ENCODE measurements around the gene OCIAD2.
"Not testable (repeated sequence)": the region's sequence is repeated elsewhere in the genome, so short reads cannot be mapped to it uniquely, and the experiment has no call there.

The OCIAD2 gene

DNA sequence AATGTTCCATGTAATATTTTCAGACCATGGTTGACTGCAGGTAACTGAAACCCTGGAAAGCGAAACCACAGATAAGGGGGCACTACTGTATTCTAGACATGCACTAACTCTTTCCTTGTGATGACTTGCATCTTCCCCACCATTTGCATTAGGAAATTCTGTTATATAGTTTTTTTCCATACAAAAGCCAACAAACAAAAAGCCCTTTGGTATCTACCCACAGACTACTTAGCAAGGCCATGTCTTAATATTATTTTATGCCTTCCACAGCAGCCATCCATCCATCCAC is 52.2 kb downstream of the OCIAD2 start:
- TF ChIP-seq, protein P1, sequence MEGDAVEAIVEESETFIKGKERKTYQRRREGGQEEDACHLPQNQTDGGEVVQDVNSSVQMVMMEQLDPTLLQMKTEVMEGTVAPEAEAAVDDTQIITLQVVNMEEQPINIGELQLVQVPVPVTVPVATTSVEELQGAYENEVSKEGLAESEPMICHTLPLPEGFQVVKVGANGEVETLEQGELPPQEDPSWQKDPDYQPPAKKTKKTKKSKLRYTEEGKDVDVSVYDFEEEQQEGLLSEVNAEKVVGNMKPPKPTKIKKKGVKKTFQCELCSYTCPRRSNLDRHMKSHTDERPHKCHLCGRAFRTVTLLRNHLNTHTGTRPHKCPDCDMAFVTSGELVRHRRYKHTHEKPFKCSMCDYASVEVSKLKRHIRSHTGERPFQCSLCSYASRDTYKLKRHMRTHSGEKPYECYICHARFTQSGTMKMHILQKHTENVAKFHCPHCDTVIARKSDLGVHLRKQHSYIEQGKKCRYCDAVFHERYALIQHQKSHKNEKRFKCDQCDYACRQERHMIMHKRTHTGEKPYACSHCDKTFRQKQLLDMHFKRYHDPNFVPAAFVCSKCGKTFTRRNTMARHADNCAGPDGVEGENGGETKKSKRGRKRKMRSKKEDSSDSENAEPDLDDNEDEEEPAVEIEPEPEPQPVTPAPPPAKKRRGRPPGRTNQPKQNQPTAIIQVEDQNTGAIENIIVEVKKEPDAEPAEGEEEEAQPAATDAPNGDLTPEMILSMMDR (conservative IDR thresholded peaks at IDR 0.05; ENCODE audit: low read depth, low read length) = no peak
- Histone ChIP-seq H3K27ac (no peak overlapping the region), H2AFZ (ENCODE audit: low read depth) (no peak overlapping the region), H3K4me2 (no peak overlapping the region), H3K4me3 (IDR thresholded peaks at IDR 0.05; ENCODE audit: insufficient read depth, low read depth, low read length) (no peak overlapping the region), H3K4me1 (ENCODE audit: low read depth, poor library complexity, severe bottlenecking) (no peaks in the 10 kb centered on the region), H3K36me3 (ENCODE audit: insufficient read depth) (no peaks in the 10 kb centered on the region), H3K27me3 (ENCODE audit: insufficient read depth, low read depth) (no peaks in the 10 kb centered on the region), H3K79me2 (ENCODE audit: insufficient read depth, low read depth) (no peaks in the 10 kb centered on the region), H4K20me1 (ENCODE audit: insufficient read depth) (no peaks in the 10 kb centered on the region), H3K9ac (no peak overlapping the region)

DNA sequence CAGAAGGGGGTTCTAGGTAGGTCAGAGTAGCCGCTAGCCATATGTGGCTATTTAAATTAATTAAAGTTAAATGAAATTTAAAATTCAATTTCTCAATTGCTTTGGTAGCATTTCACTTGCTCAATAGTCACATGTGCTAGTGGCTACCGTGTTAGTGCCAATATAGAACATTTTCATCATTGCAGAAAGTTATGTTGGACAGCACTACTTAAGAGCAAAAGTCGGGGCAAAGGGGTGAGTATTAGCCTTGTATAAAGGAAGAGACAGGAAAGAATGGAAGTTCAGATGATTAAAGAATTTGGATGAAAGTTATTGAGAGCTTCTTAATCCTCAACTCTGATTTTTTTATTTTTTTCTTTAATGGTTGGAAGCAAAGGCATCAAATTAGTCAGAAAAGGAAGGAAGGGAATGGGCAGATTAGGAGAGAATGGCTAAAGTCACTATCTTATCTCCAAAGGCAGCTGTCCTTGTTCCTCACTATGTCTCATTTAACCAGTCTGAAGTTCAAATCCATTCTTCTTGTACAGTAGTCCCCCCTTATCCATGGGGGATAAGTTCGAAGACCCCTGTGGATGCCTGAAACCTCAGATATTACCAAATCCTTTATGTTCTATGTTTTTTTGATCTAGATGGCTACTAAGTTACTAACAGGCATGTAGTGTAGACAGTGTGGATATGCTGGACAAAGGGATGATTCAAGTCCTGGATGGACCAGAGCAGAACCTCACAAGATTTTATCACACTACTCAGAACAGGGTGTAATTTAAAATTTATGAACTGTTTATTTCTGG is 52.8 kb downstream of the OCIAD2 start:
- TF ChIP-seq, protein P1 (conservative IDR thresholded peaks at IDR 0.05; ENCODE audit: low read depth, low read length) = no peak
- no peak overlapping the region for H3K9ac ChIP-seq
- H3K27me3 ChIP-seq (ENCODE audit: insufficient read depth, low read depth) = no peaks in the 10 kb centered on the region
- H3K4me2 ChIP-seq = no peak overlapping the region
- no peak overlapping the region for H2AFZ ChIP-seq (ENCODE audit: low read depth)
- H3K79me2 ChIP-seq (ENCODE audit: insufficient read depth, low read depth) = no peaks in the 10 kb centered on the region
- no peaks in the 10 kb centered on the region for H3K36me3 ChIP-seq (ENCODE audit: insufficient read depth)
- H3K4me1 ChIP-seq (ENCODE audit: low read depth, poor library complexity, severe bottlenecking) = no peaks in the 10 kb centered on the region
- H3K27ac ChIP-seq = no peak overlapping the region
- H4K20me1 ChIP-seq (ENCODE audit: insufficient read depth) = no peaks in the 10 kb centered on the region
- H3K4me3 ChIP-seq (IDR thresholded peaks at IDR 0.05; ENCODE audit: insufficient read depth, low read depth, low read length) = no peak overlapping the region

- Histone ChIP-seq H3K36me3 (ENCODE audit: insufficient read depth) (no peaks in the 10 kb centered on the region; the same call in 1 of the 2 replicates), H3K9ac (no peak overlapping the region)
- TF ChIP-seq, protein P1 (conservative IDR thresholded peaks at IDR 0.05; ENCODE audit: low read depth, low read length) = no peak
Measured at GRCh38 chr4:48851651-48852050, 54.9 kb downstream of the OCIAD2 start.

DNA sequence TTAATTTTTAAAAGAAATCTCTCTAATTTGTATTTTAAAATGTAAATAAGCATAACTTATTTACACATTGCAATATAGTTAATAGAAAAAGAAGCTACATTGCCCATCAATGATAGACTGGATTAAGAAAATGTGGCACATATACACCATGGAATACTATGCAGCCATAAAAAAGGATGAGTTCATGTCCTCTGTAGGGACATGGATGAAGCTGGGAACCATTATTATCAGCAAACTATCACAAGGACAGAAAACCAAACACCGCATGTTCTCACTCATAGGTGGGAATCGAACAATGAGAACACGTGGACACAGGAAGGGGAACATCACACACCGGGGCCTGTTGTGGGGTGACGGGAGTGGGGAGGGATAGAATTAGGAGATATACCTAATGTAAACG is 57.8 kb downstream of the OCIAD2 start:
- not testable (repeated sequence) for H3K4me2 ChIP-seq; H3K79me2 ChIP-seq (ENCODE audit: insufficient read depth, low read depth); H3K27me3 ChIP-seq (ENCODE audit: insufficient read depth, low read depth); H2AFZ ChIP-seq (ENCODE audit: low read depth); H3K4me3 ChIP-seq (IDR thresholded peaks at IDR 0.05; ENCODE audit: insufficient read depth, low read depth, low read length); H3K4me1 ChIP-seq (ENCODE audit: low read depth, poor library complexity, severe bottlenecking); H3K9ac ChIP-seq; H3K27ac ChIP-seq; H3K36me3 ChIP-seq (ENCODE audit: insufficient read depth); H4K20me1 ChIP-seq (ENCODE audit: insufficient read depth)

More at GRCh38 chr4:48851651-48852050, 54.9 kb downstream of the OCIAD2 start:
- no peaks in the 10 kb centered on the region for H3K4me1 ChIP-seq (ENCODE audit: low read depth, poor library complexity, severe bottlenecking)
- H2AFZ ChIP-seq (ENCODE audit: low read depth) = no peak overlapping the region
- no peaks in the 10 kb centered on the region for H4K20me1 ChIP-seq (ENCODE audit: insufficient read depth)
- H3K27ac ChIP-seq = no peak overlapping the region
- no peaks in the 10 kb centered on the region for H3K79me2 ChIP-seq (ENCODE audit: insufficient read depth, low read depth)
- no peak overlapping the region for H3K4me2 ChIP-seq
- no peaks in the 10 kb centered on the region for H3K27me3 ChIP-seq (ENCODE audit: insufficient read depth, low read depth)
- H3K4me3 ChIP-seq (IDR thresholded peaks at IDR 0.05; ENCODE audit: insufficient read depth, low read depth, low read length) = no peak overlapping the region

- H2AFZ ChIP-seq (ENCODE audit: low read depth) = no peak overlapping the region
- H3K36me3 ChIP-seq (ENCODE audit: insufficient read depth) = no peaks in the 10 kb centered on the region; the same call in 1 of the 2 replicates
- no peaks in the 10 kb centered on the region for H3K79me2 ChIP-seq (ENCODE audit: insufficient read depth, low read depth)
- H3K4me3 ChIP-seq (IDR thresholded peaks at IDR 0.05; ENCODE audit: insufficient read depth, low read depth, low read length) = no peak overlapping the region
- no peaks in the 10 kb centered on the region for H3K4me1 ChIP-seq (ENCODE audit: low read depth, poor library complexity, severe bottlenecking)
- H3K9ac ChIP-seq = no peak overlapping the region
- no peaks in the 10 kb centered on the region for H3K27me3 ChIP-seq (ENCODE audit: insufficient read depth, low read depth)
- H3K4me2 ChIP-seq = no peak overlapping the region
- H3K27ac ChIP-seq = no peak overlapping the region
- TF ChIP-seq, protein P1 (conservative IDR thresholded peaks at IDR 0.05; ENCODE audit: low read depth, low read length) = no peak
- H4K20me1 ChIP-seq (ENCODE audit: insufficient read depth) = no peaks in the 10 kb centered on the region
Measured at GRCh38 chr4:48844843-48845242, 61.7 kb downstream of the OCIAD2 start.

Measured in KMS-11 (cell line).